ENCODE data around the gene LYRM1. TPM values are rescaled to one million over a fixed set of nuclear protein-coding genes. Genes with fewer than 3 reads are reported as not detected.

The LYRM1 gene
- polyA plus RNA-seq, 1 of the 3 experiments (the other 2 are of a cell fraction), result 18.1 TPM

DNA sequence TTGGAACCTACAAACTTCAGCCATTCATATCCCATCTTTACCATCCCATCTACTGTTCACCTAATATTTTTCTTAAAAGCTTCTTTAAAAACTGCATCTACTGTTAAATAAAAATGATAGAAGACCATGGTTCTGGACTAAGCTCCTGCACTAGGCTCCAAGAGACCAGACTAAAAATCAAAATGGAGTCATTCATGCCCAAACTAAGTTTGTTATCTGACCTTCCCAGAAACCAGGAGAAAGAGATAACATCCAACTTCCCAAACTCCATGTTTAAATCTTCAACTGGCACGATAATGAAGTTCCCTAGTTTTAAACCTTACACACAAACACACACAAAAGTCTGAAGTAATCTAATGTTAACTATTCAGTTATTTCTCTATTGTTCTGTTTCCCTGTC lies 14.3 kb upstream of the LYRM1 start (continued):
- TF ChIP-seq MXI1 (IDR thresholded peaks at IDR 0.05; ENCODE audit: low read depth, low read length) (no peak), TAF1 (IDR thresholded peaks at IDR 0.05; ENCODE audit: borderline replicate concordance, low read depth, low read length) (no peak), CHD2 (IDR thresholded peaks at IDR 0.05; ENCODE audit: low read length, partially characterized antibody) (no peak), EP300 (IDR thresholded peaks at IDR 0.05; ENCODE audit: borderline replicate concordance in 1 of 2, low read depth in 1 of 2, low read length in 1 of 2) (no peak)
- TF ChIP-seq, protein P1, sequence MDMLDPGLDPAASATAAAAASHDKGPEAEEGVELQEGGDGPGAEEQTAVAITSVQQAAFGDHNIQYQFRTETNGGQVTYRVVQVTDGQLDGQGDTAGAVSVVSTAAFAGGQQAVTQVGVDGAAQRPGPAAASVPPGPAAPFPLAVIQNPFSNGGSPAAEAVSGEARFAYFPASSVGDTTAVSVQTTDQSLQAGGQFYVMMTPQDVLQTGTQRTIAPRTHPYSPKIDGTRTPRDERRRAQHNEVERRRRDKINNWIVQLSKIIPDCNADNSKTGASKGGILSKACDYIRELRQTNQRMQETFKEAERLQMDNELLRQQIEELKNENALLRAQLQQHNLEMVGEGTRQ (IDR thresholded peaks at IDR 0.05; ENCODE audit: borderline replicate concordance, low read depth, low read length), result no peak

GRCh38 chr16:20887207-20887606 lies 13.4 kb upstream of the LYRM1 start:
- no peaks in the 10 kb centered on the region for H4K20me1 ChIP-seq (ENCODE audit: insufficient read depth)
- no peak overlapping the region for H3K9ac ChIP-seq
- H3K36me3 ChIP-seq (replicated peaks in 1 of 2; ENCODE audit: control insufficient read depth in 1 of 2, insufficient read depth in 2 of 2, low read length in 1 of 2), result peaks cover 0 to 2% of the 10 kb centered on the region in 2 experiments
- H3K27me3 ChIP-seq (ENCODE audit: insufficient read depth), result no peaks in the 10 kb centered on the region
- TF ChIP-seq, protein P2, sequence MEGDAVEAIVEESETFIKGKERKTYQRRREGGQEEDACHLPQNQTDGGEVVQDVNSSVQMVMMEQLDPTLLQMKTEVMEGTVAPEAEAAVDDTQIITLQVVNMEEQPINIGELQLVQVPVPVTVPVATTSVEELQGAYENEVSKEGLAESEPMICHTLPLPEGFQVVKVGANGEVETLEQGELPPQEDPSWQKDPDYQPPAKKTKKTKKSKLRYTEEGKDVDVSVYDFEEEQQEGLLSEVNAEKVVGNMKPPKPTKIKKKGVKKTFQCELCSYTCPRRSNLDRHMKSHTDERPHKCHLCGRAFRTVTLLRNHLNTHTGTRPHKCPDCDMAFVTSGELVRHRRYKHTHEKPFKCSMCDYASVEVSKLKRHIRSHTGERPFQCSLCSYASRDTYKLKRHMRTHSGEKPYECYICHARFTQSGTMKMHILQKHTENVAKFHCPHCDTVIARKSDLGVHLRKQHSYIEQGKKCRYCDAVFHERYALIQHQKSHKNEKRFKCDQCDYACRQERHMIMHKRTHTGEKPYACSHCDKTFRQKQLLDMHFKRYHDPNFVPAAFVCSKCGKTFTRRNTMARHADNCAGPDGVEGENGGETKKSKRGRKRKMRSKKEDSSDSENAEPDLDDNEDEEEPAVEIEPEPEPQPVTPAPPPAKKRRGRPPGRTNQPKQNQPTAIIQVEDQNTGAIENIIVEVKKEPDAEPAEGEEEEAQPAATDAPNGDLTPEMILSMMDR (IDR thresholded peaks at IDR 0.05), result no peak
- no peak for TF ChIP-seq TAF1 (IDR thresholded peaks at IDR 0.05; ENCODE audit: borderline replicate concordance, low read depth, low read length)
- no peaks in the 10 kb centered on the region for H3K9me3 ChIP-seq
- no peaks in the 10 kb centered on the region for H3K9me2 ChIP-seq
- 95% methylated on average over 1 of the region's 1 CpG for WGBS (ENCODE audit: low lambda C conversion rate)
- H2AFZ ChIP-seq (ENCODE audit: low read depth), result no peak overlapping the region
- H3F3A ChIP-seq (replicated peaks; ENCODE audit: insufficient read depth), result peaks cover 6% of the 10 kb centered on the region
- peaks cover 96% of the 10 kb centered on the region for H3K79me2 ChIP-seq (ENCODE audit: insufficient read depth)
- H3K4me1 ChIP-seq (ENCODE audit: control insufficient read depth in 1 of 2, insufficient read depth in 2 of 2, low read depth in 1 of 2, low read length in 1 of 2), result peaks cover 0 to 3% of the 10 kb centered on the region in 2 experiments; a peak in 1 of 4 replicates
- H3K4me2 ChIP-seq, result no peak overlapping the region
- no peak overlapping the region for H3K27ac ChIP-seq (ENCODE audit: low read depth in 2 of 2, low read length in 1 of 2)
- ChIA-PET CTCF (interaction anchor here (1.0 to 1.7 kb wide), 2 partner anchors 37 to 38 kb away, joined by 4 read pairs; no protein-coding TSS in a partner anchor), POLR2A (no interaction called here)
- H3K4me3 ChIP-seq (ENCODE audit: low read depth in 2 of 2, low read length in 1 of 2), result no peak overlapping the region
- DNase-seq, result no peak

DNA sequence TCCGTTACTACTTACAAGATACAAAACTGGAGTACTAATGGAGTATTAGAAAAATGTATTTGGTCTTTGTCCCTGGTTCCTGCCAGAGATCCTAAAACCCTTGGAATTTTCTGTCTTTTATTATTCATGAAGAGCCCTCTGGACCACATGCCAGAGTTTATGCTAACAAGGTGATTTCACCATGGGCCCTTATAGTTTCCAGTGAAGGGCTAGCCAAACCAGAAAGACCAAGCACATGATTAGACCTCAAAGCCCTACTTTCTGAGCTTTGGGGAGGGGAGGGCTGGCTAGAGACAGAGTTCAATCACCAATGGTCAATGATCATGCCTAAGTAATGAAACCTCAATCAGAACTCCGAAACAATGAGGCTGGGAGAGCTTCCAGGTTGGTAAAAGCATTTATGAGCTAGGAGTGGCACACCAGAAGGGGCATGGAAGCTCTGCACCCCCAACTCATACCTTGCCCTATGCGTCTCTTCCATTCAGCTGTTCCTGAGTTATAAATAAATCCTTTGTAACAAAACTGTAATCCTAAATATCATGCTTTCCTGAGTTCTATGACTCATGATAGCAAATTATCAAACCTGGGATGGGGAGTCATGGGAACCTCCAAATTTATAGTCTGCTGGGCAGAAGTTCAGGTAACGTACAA lies 10.8 kb upstream of the LYRM1 start:
- DNase-seq, result no peak
- no peak overlapping the region for H3K4me3 ChIP-seq (ENCODE audit: low read depth in 2 of 2, low read length in 1 of 2)
- 95% methylated on average over 4 of the region's 4 CpGs for WGBS (ENCODE audit: low lambda C conversion rate)
- POLR2A ChIA-PET, result no interaction called here
- H3K79me2 ChIP-seq (ENCODE audit: insufficient read depth), result peaks cover 98% of the 10 kb centered on the region
- no peak overlapping the region for H3K9ac ChIP-seq
- peaks cover 8% of the 10 kb centered on the region for H4K20me1 ChIP-seq (ENCODE audit: insufficient read depth)
- H3K27ac ChIP-seq (ENCODE audit: low read depth in 2 of 2, low read length in 1 of 2), result no peak overlapping the region
- no peaks in the 10 kb centered on the region for H3K9me2 ChIP-seq
- CTCF ChIA-PET, result interaction anchor here (0.8 kb wide), 1 partner anchor 15 kb away, joined by 3 read pairs; no protein-coding TSS in a partner anchor
- no peak overlapping the region for H3K4me2 ChIP-seq
- no peaks in the 10 kb centered on the region for H3K9me3 ChIP-seq
- H3F3A ChIP-seq (replicated peaks; ENCODE audit: insufficient read depth), result no peaks in the 10 kb centered on the region
- no peaks in the 10 kb centered on the region for H3K27me3 ChIP-seq (ENCODE audit: insufficient read depth)
- no peak overlapping the region for H2AFZ ChIP-seq (ENCODE audit: low read depth)
- no peaks in the 10 kb centered on the region; a peak in 1 of 4 replicates for H3K4me1 ChIP-seq (ENCODE audit: control insufficient read depth in 1 of 2, insufficient read depth in 2 of 2, low read depth in 1 of 2, low read length in 1 of 2)
- H3K36me3 ChIP-seq (replicated peaks in 1 of 2; ENCODE audit: control insufficient read depth in 1 of 2, insufficient read depth in 2 of 2, low read length in 1 of 2), result peaks cover 6 to 8% of the 10 kb centered on the region in 2 experiments
- TF ChIP-seq RXRA (IDR thresholded peaks at IDR 0.05; ENCODE audit: borderline replicate concordance, low read depth) (no peak), FOXJ3 (CRISPR knock-in tag; IDR thresholded peaks at IDR 0.05) (no peak), NRF1 (IDR thresholded peaks at IDR 0.05; ENCODE audit: low read depth, low read length) (no peak), MEF2A (IDR thresholded peaks at IDR 0.05; ENCODE audit: borderline replicate concordance, low read depth) (no peak), TEAD4 (IDR thresholded peaks at IDR 0.05; ENCODE audit: borderline replicate concordance, insufficient read depth) (no peak), EZH2phosphoT487 (IDR thresholded peaks at IDR 0.05; ENCODE audit: borderline replicate concordance, low read depth) (no peak), GATA2 (CRISPR knock-in tag; IDR thresholded peaks at IDR 0.05) (no peak), TCF12 (IDR thresholded peaks at IDR 0.05) (no peak), TAF1 (IDR thresholded peaks at IDR 0.05; ENCODE audit: borderline replicate concordance, low read depth, low read length) (no peak), POLR2AphosphoS5 (IDR thresholded peaks at IDR 0.05; ENCODE audit: low read depth, low read length) (no peak), JUND (IDR thresholded peaks at IDR 0.05) (no peak), YY1 (IDR thresholded peaks at IDR 0.05; ENCODE audit: low read depth) (no peak), FOSL2 (IDR thresholded peaks at IDR 0.05; ENCODE audit: borderline replicate concordance, low read depth) (no peak), GABPA (IDR thresholded peaks at IDR 0.05; ENCODE audit: low read depth) (no peak)
- TF ChIP-seq, protein P3, sequence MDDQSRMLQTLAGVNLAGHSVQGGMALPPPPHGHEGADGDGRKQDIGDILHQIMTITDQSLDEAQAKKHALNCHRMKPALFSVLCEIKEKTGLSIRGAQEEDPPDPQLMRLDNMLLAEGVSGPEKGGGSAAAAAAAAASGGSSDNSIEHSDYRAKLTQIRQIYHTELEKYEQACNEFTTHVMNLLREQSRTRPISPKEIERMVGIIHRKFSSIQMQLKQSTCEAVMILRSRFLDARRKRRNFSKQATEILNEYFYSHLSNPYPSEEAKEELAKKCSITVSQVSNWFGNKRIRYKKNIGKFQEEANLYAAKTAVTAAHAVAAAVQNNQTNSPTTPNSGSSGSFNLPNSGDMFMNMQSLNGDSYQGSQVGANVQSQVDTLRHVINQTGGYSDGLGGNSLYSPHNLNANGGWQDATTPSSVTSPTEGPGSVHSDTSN (IDR thresholded peaks at IDR 0.05), result no peak
